ENCODE data around the gene NEGR1. TPM values are rescaled to one million over a fixed set of nuclear protein-coding genes. Genes with fewer than 3 reads are reported as not detected.

Gene NEGR1
- total RNA-seq, 1 experiment from 2014 or later = 0.05 TPM

- no peak for ATAC-seq
- intact Hi-C loops (cut with micrococcal nuclease) = no loop called here
Observed at GRCh38 chr1:71823708-71824305, 458.5 kb downstream of the NEGR1 start.

GRCh38 chr1:71817028-71817427 lies 465.3 kb downstream of the NEGR1 start:
- no TSS peak for BruUV-seq (replicated peaks)
- H4K20me1 ChIP-seq (ENCODE audit: insufficient read depth) = no peaks in the 10 kb centered on the region
- H3K27ac ChIP-seq (ENCODE audit: low read depth, low read length) = no peak overlapping the region
- intact Hi-C loops (cut with micrococcal nuclease) = no loop called here
- no peak overlapping the region for H3K4me3 ChIP-seq (replicated peaks in 1 of 2; ENCODE audit: low read depth in 1 of 2, low read length in 2 of 2)
- H3K9ac ChIP-seq (ENCODE audit: low read length) = no peak overlapping the region
- peaks cover 6 to 31% of the 10 kb centered on the region in 2 experiments; a peak in 3 of 4 replicates for H3K9me3 ChIP-seq (ENCODE audit: control insufficient read depth in 1 of 2, insufficient read depth in 1 of 2, low read depth in 1 of 2, low read length in 2 of 2)
- H3K27me3 ChIP-seq (ENCODE audit: insufficient read depth, low read length) = no peaks in the 10 kb centered on the region
- ChIA-PET POLR2A (no interaction called here), CTCF (no interaction called here), RAD21 (ENCODE audit: low non-redundant PET in 1 of 2, low total read pairs in 2 of 2, uncharacterized antibody in 2 of 2, unreplicated experiment in 2 of 2) (no interaction called here)
- TF ChIP-seq ELF1 (IDR thresholded peaks at IDR 0.05; ENCODE audit: borderline replicate concordance, low read depth) = no peak
- TF ChIP-seq EZH2phosphoT487 (IDR thresholded peaks at IDR 0.05; ENCODE audit: borderline replicate concordance) = no peak
- TF ChIP-seq MAX (IDR thresholded peaks at IDR 0.05) = no peak
- no peak for TF ChIP-seq ZNF274 (IDR thresholded peaks at IDR 0.05; ENCODE audit: low read depth, low read length)
- TF ChIP-seq YY1 (IDR thresholded peaks at IDR 0.05; ENCODE audit: extremely low read depth, insufficient replicate concordance, low read depth, low read length) = no peak
- no peak for TF ChIP-seq EZH2 (IDR thresholded peaks at IDR 0.05)
- TF ChIP-seq ATF3 (IDR thresholded peaks at IDR 0.05) = no peak
- TF ChIP-seq SP1 (IDR thresholded peaks at IDR 0.05; ENCODE audit: low read depth) = no peak
- TF ChIP-seq SIN3A (IDR thresholded peaks at IDR 0.05; ENCODE audit: low read depth) = no peak
- no peak for TF ChIP-seq ZFX (IDR thresholded peaks at IDR 0.05)
- TF ChIP-seq SRF (IDR thresholded peaks at IDR 0.05; ENCODE audit: low read depth) = no peak
- TF ChIP-seq JUND (IDR thresholded peaks at IDR 0.05) = no peak
- TF ChIP-seq RAD21 (IDR thresholded peaks at IDR 0.05; ENCODE audit: low read depth) = no peak
- TF ChIP-seq CEBPB (IDR thresholded peaks at IDR 0.05; ENCODE audit: low read depth) = no peak
- no peak for TF ChIP-seq POLR2A (IDR thresholded peaks at IDR 0.05; ENCODE audit: borderline replicate concordance, extremely low read depth, insufficient read depth, insufficient read length)
- DNase-seq (ENCODE audit: low read depth, low spot score) (no peak), ATAC-seq (no peak)
- H3K4me2 ChIP-seq (ENCODE audit: low read length) = no peak overlapping the region
- no peaks in the 10 kb centered on the region for H3K4me1 ChIP-seq (ENCODE audit: control insufficient read depth in 1 of 2, insufficient read depth in 2 of 2, low read length in 2 of 2)
- H3K36me3 ChIP-seq (ENCODE audit: control insufficient read depth in 1 of 2, insufficient read depth in 2 of 2, low read length in 2 of 2) = no peaks in the 10 kb centered on the region
- H2AFZ ChIP-seq (ENCODE audit: low read depth, low read length, poor library complexity, severe bottlenecking) = no peak overlapping the region
- H3K9me2 ChIP-seq (ENCODE audit: insufficient read depth) = no peaks in the 10 kb centered on the region
- no peaks in the 10 kb centered on the region for H3K79me2 ChIP-seq (ENCODE audit: insufficient read depth, low read length)

More at GRCh38 chr1:71823708-71824305, 458.5 kb downstream of the NEGR1 start:
- ChIA-PET RAD21 (ENCODE audit: low non-redundant PET in 1 of 2, low total read pairs in 2 of 2, uncharacterized antibody in 2 of 2, unreplicated experiment in 2 of 2) (no interaction called here), CTCF (no interaction called here), POLR2A (no interaction called here)
- BruUV-seq (replicated peaks) = no TSS peak
- no peaks in the 10 kb centered on the region for H3K27me3 ChIP-seq (ENCODE audit: insufficient read depth, low read length)
- no peaks in the 10 kb centered on the region for H3K4me1 ChIP-seq (ENCODE audit: control insufficient read depth in 1 of 2, insufficient read depth in 2 of 2, low read length in 2 of 2)
- H2AFZ ChIP-seq (ENCODE audit: low read depth, low read length, poor library complexity, severe bottlenecking) = no peak overlapping the region
- H3K9ac ChIP-seq (ENCODE audit: low read length) = no peak overlapping the region
- no peaks in the 10 kb centered on the region for H3K79me2 ChIP-seq (ENCODE audit: insufficient read depth, low read length)
- H3K9me2 ChIP-seq (ENCODE audit: insufficient read depth) = no peaks in the 10 kb centered on the region
- TF ChIP-seq EZH2phosphoT487 (IDR thresholded peaks at IDR 0.05; ENCODE audit: borderline replicate concordance) (no peak), ELF1 (IDR thresholded peaks at IDR 0.05; ENCODE audit: borderline replicate concordance, low read depth) (no peak), FOSL1 (IDR thresholded peaks at IDR 0.05; ENCODE audit: low read depth) (no peak), EZH2 (IDR thresholded peaks at IDR 0.05) (no peak), EGR1 (IDR thresholded peaks at IDR 0.05; ENCODE audit: low read depth) (no peak), POLR2A (IDR thresholded peaks at IDR 0.05; ENCODE audit: borderline replicate concordance, extremely low read depth, insufficient read depth, insufficient read length) (no peak)
- no peak overlapping the region for H3K4me3 ChIP-seq (replicated peaks in 1 of 2; ENCODE audit: low read depth in 1 of 2, low read length in 2 of 2)
- no peak overlapping the region for H3K27ac ChIP-seq (ENCODE audit: low read depth, low read length)
- peaks cover 0 to 38% of the 10 kb centered on the region in 2 experiments; a peak in 3 of 4 replicates for H3K9me3 ChIP-seq (ENCODE audit: control insufficient read depth in 1 of 2, insufficient read depth in 1 of 2, low read depth in 1 of 2, low read length in 2 of 2)
- no peak overlapping the region for H3K4me2 ChIP-seq (ENCODE audit: low read length)
- no peaks in the 10 kb centered on the region; the same call in 1 of the 2 replicates for H4K20me1 ChIP-seq (ENCODE audit: insufficient read depth)
- H3K36me3 ChIP-seq (ENCODE audit: control insufficient read depth in 1 of 2, insufficient read depth in 2 of 2, low read length in 2 of 2) = no peaks in the 10 kb centered on the region
- no peak for DNase-seq (ENCODE audit: low read depth, low spot score)
